H1 (cell line): ENCODE data around the gene WNT3A. TPM values are rescaled to one million over a fixed set of nuclear protein-coding genes. Genes with fewer than 3 reads are reported as not detected.

ENCODE experiments used
- SP4 ChIP-seq: IDR thresholded peaks from 2 replicates; pipeline ENCODE4 v1.6.1; 2012; ENCODE audit warnings: low read length, inconsistent platforms
- TEAD4 ChIP-seq: IDR thresholded peaks from 2 replicates; pipeline ENCODE4 v1.6.1; 2012; ENCODE audit warnings: low read depth, low read length, inconsistent platforms, mixed read lengths
- polyA plus RNA-seq, 7 experiments: library from polyadenylated mRNA; depleted of rRNA in 3 of 7; stranded (reverse) in 5 of 7; unstranded in 2 of 7; fragments of >200 nt in 5 of 7; fragments of 200-250 nt in 2 of 7; gene quantifications; 1 replicate in 5 of 7; 2 replicates in 1 of 7; 4 replicates in 1 of 7; pipeline versions ENCODE4 v1.2.1 to v1.2.3, GENCODE V29; 2011 to 2013; ENCODE audit warnings: missing spikeins in 2 of 7, mixed read lengths in 2 of 7
- total RNA-seq: library from RNA; stranded (reverse); fragmentation: NEBNext Ultra II Directional; extraction: Animal tissue kit (Norgen Biotek cat#: 25700); gene quantifications from 2 replicates; pipeline ENCODE4 v1.2.1, GENCODE V29; 2021

WNT3A gene
- total and polyA plus RNA-seq, 2 of the 8 experiments (the other 6 are each of a cell fraction or from before 2014, with no cell fraction given) = 0.08 to 0.19 TPM

- TF ChIP-seq SP4 (no peak), TEAD4 (no peak)
- TF ChIP-seq, all 59 proteins: peak for 0
Measured at GRCh38 chr1:227994632-227995300, 12.0 kb upstream of the WNT3A start (continued).
